ENCODE data around the gene UBE2L6.
A peak's percentile ranks its signal among the peaks of the same experiment; 100 is the strongest.

Gene UBE2L6

GRCh38 chr11:57527056-57527631, 40.3 kb downstream of the UBE2L6 start (continued):
- no peak for TF ChIP-seq ZSCAN30 (tag by site-specific recombination; IDR thresholded peaks at IDR 0.05)
- TF ChIP-seq, protein P1, sequence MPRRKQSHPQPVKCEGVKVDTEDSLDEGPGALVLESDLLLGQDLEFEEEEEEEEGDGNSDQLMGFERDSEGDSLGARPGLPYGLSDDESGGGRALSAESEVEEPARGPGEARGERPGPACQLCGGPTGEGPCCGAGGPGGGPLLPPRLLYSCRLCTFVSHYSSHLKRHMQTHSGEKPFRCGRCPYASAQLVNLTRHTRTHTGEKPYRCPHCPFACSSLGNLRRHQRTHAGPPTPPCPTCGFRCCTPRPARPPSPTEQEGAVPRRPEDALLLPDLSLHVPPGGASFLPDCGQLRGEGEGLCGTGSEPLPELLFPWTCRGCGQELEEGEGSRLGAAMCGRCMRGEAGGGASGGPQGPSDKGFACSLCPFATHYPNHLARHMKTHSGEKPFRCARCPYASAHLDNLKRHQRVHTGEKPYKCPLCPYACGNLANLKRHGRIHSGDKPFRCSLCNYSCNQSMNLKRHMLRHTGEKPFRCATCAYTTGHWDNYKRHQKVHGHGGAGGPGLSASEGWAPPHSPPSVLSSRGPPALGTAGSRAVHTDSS (tag by site-specific recombination; IDR thresholded peaks at IDR 0.05) = no peak

DNA sequence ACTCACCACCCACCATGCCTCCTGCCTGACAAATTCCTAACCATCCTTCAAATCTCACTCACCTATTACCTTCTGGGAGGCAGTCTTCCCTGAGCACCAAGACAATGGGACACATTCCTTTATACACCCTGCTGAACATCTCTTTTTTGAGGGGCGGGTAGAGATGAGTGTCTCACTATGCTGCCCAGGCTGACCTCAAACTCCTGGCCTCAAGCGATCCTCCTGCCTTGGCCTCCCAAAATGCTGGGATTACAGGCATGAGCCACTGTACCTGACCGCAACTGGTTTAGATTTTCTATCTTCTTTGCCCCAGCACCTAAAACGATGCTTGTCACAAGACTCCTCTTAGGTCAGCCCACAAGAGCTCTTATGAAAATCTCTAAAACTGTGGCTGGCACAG, 44.1 kb downstream of the UBE2L6 start:
- POLR2A ChIA-PET = interaction anchor here (1.6 to 2.0 kb wide), 2 partner anchors 8 to 30 kb away, joined by 8 read pairs; partner anchors contain the start of gene SLC43A1

GRCh38 chr11:57521116-57521515, 46.4 kb downstream of the UBE2L6 start:
- Histone ChIP-seq H3K36me3 (ENCODE audit: control insufficient read depth in 2 of 2, insufficient read depth in 1 of 2, low read length in 2 of 2) (peaks cover 0 to 8% of the 10 kb centered on the region in 2 experiments; a peak in 1 of 3 replicates), H3K4me3 (ENCODE audit: low read depth, low read length) (no peak overlapping the region), H3K27ac (ENCODE audit: extremely low read depth, low read depth, low read length) (no peak overlapping the region), H3K9me3 (ENCODE audit: control insufficient read depth, insufficient read depth, low read depth, low read length) (no peaks in the 10 kb centered on the region), H3K4me1 (ENCODE audit: control insufficient read depth, insufficient read depth, low read length) (no peaks in the 10 kb centered on the region)
- CTCF ChIA-PET = interaction anchor here (0.6 to 12.7 kb wide), 5 partner anchors 26 to 403 kb away, joined by 3 to 191 read pairs (median 7); partner anchors contain the start of gene RTN4RL2
- POLR2A ChIA-PET = no interaction called here
- TF ChIP-seq ZNF223 (tag by site-specific recombination; IDR thresholded peaks at IDR 0.05) (no peak), ZNF600 (tag by site-specific recombination; IDR thresholded peaks at IDR 0.05) (no peak), ZNF324 (tag by site-specific recombination; IDR thresholded peaks at IDR 0.05) (no peak), ZNF24 (tag by site-specific recombination; IDR thresholded peaks at IDR 0.05) (no peak), ZNF692 (tag by site-specific recombination; IDR thresholded peaks at IDR 0.05) (no peak), ZNF529 (tag by site-specific recombination; IDR thresholded peaks at IDR 0.05; ENCODE audit: insufficient replicate concordance) (no peak), ZNF658 (tag by site-specific recombination; IDR thresholded peaks at IDR 0.05) (no peak)

More for the DNA sequence above, 44.1 kb downstream of the UBE2L6 start:
- Histone ChIP-seq H3K9me3 (ENCODE audit: control insufficient read depth, insufficient read depth, low read depth, low read length) (no peaks in the 10 kb centered on the region), H3K4me3 (ENCODE audit: low read depth, low read length) (no peak overlapping the region), H3K4me1 (ENCODE audit: control insufficient read depth, insufficient read depth, low read length) (no peaks in the 10 kb centered on the region), H3K27ac (ENCODE audit: extremely low read depth, low read depth, low read length) (no peak overlapping the region), H3K36me3 (ENCODE audit: control insufficient read depth in 2 of 2, insufficient read depth in 1 of 2, low read length in 2 of 2) (peaks cover 0 to 19% of the 10 kb centered on the region in 2 experiments; a peak in 1 of 3 replicates)
- CTCF ChIA-PET = interaction anchor here (0.9 to 12.7 kb wide), 5 partner anchors 31 to 173 kb away, joined by 3 to 218 read pairs (median 4); partner anchors contain the start of genes RTN4RL2 and UBE2L6
- no peak for TF ChIP-seq ZNF23 (tag by site-specific recombination; IDR thresholded peaks at IDR 0.05; ENCODE audit: borderline replicate concordance)
- no peak for TF ChIP-seq ZNF555 (tag by site-specific recombination; conservative IDR thresholded peaks at IDR 0.05)
- TF ChIP-seq ZNF121 (tag by site-specific recombination; IDR thresholded peaks at IDR 0.05) = 0 out of 2 replicates have a peak, but pooled peaks have one; percentile 12
- no peak for TF ChIP-seq ZNF211 (tag by site-specific recombination; IDR thresholded peaks at IDR 0.05; ENCODE audit: low read depth)
- no peak for TF ChIP-seq YY1 (tag by site-specific recombination; IDR thresholded peaks at IDR 0.05)
- TF ChIP-seq ZNF114 (tag by site-specific recombination; IDR thresholded peaks at IDR 0.05) = no peak
- TF ChIP-seq KLF8 (tag by site-specific recombination; IDR thresholded peaks at IDR 0.05) = no peak

- H3K4me3 ChIP-seq (ENCODE audit: low read depth, low read length) = peak overlapping the region; percentile 59
- no peaks in the 10 kb centered on the region for H3K9me3 ChIP-seq (ENCODE audit: control insufficient read depth, insufficient read depth, low read depth, low read length)
- H3K27ac ChIP-seq (ENCODE audit: extremely low read depth, low read depth, low read length) = no peak overlapping the region
- POLR2A ChIA-PET = interaction anchor here (0.7 to 2.7 kb wide), 5 partner anchors 8 to 124 kb away, joined by 3 to 15 read pairs (median 4); no protein-coding TSS in a partner anchor
- no peaks in the 10 kb centered on the region for H3K4me1 ChIP-seq (ENCODE audit: control insufficient read depth, insufficient read depth, low read length)
- no peaks in the 10 kb centered on the region for H3K36me3 ChIP-seq (ENCODE audit: control insufficient read depth in 2 of 2, insufficient read depth in 1 of 2, low read length in 2 of 2)
- CTCF ChIA-PET = interaction anchor here (0.6 to 6.7 kb wide), 9 partner anchors 11 to 262 kb away, joined by 3 to 71 read pairs (median 5); no protein-coding TSS in a partner anchor
- TF ChIP-seq BCL11A (tag by site-specific recombination; IDR thresholded peaks at IDR 0.05; ENCODE audit: low read depth) (no peak), HOXC10 (CRISPR knock-in tag; IDR thresholded peaks at IDR 0.05) (no peak), ZNF16 (tag by site-specific recombination; IDR thresholded peaks at IDR 0.05; ENCODE audit: low read depth) (no peak), BCL11B (tag by site-specific recombination; IDR thresholded peaks at IDR 0.05; ENCODE audit: low read depth) (no peak), PRDM1 (tag by site-specific recombination; IDR thresholded peaks at IDR 0.05) (no peak), HOXA7 (CRISPR knock-in tag; IDR thresholded peaks at IDR 0.05; ENCODE audit: borderline replicate concordance) (no peak), ZNF776 (tag by site-specific recombination; IDR thresholded peaks at IDR 0.05; ENCODE audit: borderline replicate concordance) (no peak), ZNF621 (tag by site-specific recombination; IDR thresholded peaks at IDR 0.05) (no peak), TCF7L2 (IDR thresholded peaks at IDR 0.05; ENCODE audit: borderline replicate concordance, low read depth, low read length) (no peak), ZBTB7A (tag by site-specific recombination; IDR thresholded peaks at IDR 0.05; ENCODE audit: low read depth) (no peak), ZNF214 (tag by site-specific recombination; IDR thresholded peaks at IDR 0.05; ENCODE audit: borderline replicate concordance) (no peak), ZNF19 (tag by site-specific recombination; IDR thresholded peaks at IDR 0.05; ENCODE audit: low read depth) (no peak), ZNF10 (tag by site-specific recombination; IDR thresholded peaks at IDR 0.05) (no peak), ZNF37A (tag by site-specific recombination; IDR thresholded peaks at IDR 0.05) (no peak)
Observed at GRCh38 chr11:57516061-57516443, 51.4 kb downstream of the UBE2L6 start.
